Esophagus squamous epithelium (tissue), 4 donors: ENCODE results near the gene TAF10.

Experiments used
- POLR2A ChIP-seq, 4 donors: fragments of 450-650 bp; IDR thresholded peaks; one replicate each; pipeline ENCODE4 v1.6.1; 2017; ENCODE audit warnings: antibody characterized with exemption in 4 of 4, mild to moderate bottlenecking in 4 of 4, moderate library complexity in 3 of 4
- TF ChIP-seq, protein P1 (sequence below), 6 experiments: fragments of 450-650 bp in 4 of 6; fragments of 200-600 bp in 2 of 6; sonication (generic) in 2 of 6; IDR thresholded peaks; one replicate each; pipeline ENCODE4 v1.5.1; 2016 to 2019; ENCODE audit warnings: antibody characterized with exemption in 6 of 6, mild to moderate bottlenecking in 4 of 6, moderate library complexity in 4 of 6

DNA sequence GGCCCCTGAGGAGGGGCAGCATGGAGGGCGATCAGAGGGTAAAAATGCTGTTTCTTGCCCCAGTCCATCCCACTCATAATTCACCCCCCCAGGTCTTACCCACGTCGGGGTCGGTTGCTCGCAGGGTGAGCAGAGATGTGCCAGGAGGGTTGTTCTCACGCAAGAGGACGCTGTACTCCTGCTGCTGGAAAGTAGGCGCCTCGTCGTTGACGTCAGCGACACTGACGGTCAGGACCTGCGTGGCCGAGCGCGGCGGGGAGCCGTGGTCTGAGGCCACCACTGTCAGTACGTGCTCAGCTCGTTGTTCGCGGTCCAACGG lies 17.5 kb upstream of the TAF10 start:
- TF ChIP-seq, protein P1, sequence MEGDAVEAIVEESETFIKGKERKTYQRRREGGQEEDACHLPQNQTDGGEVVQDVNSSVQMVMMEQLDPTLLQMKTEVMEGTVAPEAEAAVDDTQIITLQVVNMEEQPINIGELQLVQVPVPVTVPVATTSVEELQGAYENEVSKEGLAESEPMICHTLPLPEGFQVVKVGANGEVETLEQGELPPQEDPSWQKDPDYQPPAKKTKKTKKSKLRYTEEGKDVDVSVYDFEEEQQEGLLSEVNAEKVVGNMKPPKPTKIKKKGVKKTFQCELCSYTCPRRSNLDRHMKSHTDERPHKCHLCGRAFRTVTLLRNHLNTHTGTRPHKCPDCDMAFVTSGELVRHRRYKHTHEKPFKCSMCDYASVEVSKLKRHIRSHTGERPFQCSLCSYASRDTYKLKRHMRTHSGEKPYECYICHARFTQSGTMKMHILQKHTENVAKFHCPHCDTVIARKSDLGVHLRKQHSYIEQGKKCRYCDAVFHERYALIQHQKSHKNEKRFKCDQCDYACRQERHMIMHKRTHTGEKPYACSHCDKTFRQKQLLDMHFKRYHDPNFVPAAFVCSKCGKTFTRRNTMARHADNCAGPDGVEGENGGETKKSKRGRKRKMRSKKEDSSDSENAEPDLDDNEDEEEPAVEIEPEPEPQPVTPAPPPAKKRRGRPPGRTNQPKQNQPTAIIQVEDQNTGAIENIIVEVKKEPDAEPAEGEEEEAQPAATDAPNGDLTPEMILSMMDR (IDR thresholded peaks at IDR 0.05) = no peak
- no peak for TF ChIP-seq POLR2A (IDR thresholded peaks at IDR 0.05)
